ELR (cell line): ENCODE results near the gene JPH4.
"Not testable (repeated sequence)": the region's sequence is repeated elsewhere in the genome, so short reads cannot be mapped to it uniquely, and the experiment has no call there.

Experiments
- DNase-seq: peaks from one replicate; pipeline ENCODE4 v3.0.0-alpha.2; 2015; ENCODE audit warnings: low read depth

JPH4 gene

DNA sequence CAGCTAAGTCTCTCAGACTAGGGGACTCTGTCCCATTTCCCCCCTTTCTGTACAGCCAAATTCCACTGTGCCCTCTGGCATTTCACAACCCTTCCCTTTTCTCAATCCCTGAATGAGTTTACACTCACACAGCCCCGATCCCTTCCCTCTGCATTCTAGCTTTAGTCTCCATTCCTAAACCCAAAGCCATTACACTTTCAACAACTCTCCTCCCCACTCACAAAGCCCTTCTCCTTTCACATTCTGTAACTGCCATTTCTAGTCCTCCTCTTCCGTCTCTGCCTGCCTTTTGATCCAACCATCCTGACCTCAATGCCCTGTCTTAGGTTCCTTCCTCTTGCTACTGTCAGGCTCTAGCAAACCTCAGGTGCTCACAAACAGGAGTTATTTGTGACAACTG, 30.7 kb downstream of the JPH4 start:
- no peak for DNase-seq

DNA sequence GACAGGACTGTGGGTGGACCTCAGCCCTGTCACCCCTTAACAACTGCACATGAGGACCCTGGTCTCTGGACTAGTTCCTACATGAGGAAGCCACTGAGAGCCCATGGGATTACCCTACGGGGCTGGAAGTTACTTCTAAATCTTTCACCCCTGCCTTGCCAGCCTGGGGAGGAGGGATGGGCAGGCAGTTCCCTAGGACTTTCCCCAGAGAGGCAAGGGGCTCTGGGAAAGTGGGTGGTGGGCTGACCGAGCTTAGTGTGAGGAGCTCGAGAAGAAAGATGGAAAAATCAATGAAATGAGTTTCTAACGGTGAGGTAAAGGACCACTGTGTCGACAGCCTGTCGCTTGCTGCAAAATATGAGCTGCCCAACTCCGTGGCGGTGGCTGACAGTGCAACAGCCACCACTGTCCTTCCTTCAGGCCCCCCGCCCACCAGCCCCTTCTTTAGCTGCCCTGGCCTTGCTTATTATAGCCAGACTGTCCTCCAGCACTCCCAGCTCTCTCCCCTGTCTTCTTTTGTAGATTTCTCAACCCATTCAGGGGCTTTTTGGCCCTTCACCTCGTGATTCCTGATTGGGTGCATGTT, 32.0 kb downstream of the JPH4 start:
- no peak for DNase-seq

DNA sequence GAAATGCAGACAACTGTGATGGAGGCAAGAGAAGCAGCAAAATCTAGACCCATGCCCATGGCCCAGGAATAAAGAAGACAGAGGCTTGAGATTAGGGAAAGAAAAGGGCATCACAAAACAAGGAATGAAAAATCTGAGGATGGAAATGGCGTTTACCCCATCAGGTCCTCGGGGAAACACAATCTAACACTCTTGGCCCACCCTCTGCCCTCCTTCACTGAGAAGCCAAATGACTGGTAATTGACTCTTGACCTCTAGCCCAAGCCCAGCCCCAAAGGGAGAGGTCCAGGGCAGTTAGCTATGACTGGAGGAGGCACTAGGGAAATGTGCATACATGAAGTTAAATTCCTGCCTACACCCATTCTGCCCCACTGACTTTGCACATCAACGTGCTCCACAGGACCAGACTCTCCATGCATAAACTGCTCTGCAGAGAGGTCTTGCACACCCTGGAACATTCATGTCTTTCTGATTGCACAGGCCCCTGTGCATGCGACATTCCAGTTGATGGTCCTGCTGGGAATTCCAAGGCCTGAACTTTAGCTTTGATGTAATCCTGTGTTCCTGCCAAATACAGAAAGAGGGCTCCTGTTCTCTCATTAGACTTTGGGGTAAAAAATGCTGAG, 32.7 kb downstream of the JPH4 start:
- no peak for DNase-seq

DNA sequence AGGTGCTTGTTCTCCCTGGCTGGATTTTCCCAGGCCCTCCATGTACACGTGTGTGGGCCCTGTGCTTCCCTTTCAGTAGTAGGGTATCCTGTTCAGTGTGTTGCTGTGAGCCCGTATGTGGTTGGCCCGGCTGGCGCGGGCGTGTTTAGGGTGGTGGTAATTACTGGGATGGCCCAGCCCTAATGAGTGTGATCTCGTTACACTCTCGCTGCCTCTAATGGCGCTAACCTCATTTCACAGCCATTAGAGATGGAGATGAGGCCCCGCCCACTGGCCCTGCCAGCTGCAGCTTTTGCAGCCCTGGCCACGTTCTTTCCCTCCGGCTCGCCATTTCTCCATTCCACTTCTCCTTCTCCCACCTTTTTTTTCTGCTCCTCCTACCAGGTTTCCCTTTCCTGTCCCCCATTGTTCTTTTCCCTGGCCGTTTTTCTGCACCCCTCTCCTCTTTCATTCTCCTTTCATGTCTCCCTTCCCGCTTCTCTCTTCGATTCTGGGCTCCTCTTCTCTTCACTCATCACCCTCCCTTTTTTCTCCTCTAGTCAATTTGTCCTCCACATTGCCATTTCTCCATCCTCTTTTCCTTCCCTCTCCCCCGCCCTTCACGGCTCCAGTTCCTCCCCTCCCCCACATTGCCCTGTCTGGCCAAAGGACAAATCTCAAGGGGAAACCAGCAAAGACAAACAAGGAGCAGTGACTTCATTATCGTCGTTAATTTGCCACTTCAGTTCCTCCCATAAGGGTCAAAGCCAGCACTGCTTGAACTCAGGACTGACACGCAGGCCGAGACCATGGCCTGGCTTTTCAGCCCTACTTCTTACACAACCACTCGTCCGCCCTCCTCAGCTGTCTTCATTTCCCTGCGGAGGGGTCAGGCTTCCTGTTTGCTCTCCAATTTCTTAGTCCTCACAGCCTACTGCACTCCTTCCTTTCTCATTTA, 33.8 kb downstream of the JPH4 start:
- DNase-seq: no peak

DNA sequence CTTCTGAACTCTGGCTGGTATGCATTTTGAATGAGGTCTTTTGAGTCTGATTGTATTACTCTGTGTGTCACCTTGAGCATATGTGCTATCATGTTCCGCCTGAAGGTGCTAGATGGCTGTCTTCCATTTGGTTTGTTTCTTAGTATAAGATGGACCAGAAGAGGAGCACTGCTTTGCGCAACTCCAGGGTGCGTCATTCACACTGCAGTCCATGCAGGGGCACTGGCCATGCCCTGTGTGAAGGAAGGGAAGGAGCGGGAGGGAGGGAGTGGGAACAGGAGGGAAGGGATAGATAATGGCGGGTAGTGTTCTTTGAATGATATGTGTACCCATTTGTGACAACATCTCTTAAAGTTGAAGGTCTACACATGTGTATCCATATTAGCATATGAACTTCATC, 35.2 kb downstream of the JPH4 start:
- no peak for DNase-seq

DNA sequence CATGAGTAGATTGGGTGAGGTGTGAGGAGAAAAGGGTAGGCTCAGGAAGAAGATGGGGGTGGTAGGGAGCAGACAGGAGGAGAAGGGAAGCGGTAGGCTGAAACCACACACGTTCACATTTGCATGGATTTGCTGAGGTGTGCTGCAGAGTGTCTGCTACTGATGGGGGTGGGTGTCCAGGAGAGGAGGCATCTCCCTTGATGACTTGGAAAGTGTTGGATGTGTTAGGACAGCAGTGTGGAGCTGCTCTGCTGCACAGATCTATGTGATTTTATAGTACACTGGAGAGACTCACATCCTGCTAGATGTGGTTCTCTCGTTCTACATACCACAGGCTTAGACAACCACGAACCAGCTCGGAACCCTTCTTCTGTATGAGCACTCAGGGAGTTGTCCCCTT, 36.3 kb downstream of the JPH4 start:
- no peak for DNase-seq

DNA sequence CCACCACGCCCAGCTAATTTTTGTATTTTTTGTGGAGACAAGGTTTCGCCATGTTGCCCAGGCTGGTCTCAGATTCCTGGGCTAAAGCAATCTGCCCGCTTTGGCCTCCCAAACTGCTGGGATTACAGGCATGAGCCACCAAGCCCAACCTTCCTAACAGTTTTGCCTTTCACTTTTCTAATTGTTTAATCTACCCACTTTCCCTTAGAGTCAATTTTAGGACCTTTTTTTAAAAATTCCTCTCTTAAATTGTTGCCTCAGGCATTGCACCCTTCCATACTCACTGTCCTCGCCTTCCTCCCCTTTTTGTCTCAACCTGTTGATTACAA, 38.5 kb downstream of the JPH4 start:
- DNase-seq: no peak

DNA sequence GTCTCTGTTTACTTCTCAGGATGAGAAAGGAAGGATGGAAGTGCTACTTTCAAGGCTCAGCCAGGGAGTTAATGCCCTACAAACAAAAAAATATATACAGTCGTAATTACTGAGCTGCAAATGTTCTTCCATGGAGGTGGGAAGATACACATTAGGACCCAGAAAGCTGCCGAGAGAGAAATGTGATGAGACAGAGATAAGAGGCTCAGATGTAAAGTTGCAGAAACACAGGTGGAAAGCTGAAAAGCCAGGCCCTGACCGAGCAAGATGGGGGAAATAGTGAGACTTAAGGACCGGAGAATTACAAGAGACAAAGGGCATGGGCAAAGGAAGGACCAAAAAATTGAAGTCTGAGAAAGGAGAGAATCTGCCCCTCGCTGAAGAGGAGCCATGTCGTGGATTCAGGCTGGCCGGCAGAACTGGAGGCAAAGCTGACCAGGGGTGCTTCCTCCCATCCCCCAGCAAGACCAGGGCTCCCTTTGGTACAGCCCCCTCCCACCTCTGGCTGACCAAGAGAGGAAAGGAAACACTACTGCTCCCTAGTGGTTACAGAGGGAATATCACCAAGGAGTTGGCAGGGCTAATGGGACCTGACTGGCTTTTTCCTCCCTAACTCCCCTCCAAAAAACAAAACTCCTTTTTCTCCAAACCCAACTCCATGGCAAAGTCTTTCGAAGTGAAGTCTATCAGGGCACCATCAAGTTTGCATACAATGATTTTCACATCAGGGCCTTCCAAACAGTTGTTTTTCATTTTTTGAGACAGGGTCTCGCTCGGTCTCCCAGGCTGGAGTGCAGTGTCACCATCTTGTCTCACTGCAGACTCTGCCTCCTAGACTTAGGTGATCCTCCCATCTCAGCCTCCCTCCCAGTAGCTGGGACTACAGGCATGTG, 39.1 kb downstream of the JPH4 start:
- DNase-seq: peak; percentile 54

DNA sequence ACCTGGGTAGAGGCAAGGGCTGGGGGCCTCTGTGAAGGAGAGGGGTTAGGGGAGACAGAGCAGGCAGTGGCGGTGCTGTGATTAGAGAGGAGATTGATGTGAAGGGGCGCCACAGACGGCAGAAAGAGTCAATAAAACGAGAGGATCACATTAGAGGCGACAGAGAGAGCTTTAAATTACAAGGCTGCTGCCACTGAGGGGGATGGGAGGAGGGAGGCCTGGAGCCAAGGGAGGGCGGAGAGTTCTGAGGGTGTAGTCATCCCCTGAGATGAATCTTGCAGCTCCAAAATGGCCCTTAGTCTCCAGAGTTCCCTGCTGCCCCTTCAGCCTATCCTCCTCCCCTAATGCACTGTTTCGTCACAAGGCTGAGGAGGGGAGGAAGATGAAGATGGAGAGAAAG, 39.8 kb downstream of the JPH4 start:
- no peak for DNase-seq

DNA sequence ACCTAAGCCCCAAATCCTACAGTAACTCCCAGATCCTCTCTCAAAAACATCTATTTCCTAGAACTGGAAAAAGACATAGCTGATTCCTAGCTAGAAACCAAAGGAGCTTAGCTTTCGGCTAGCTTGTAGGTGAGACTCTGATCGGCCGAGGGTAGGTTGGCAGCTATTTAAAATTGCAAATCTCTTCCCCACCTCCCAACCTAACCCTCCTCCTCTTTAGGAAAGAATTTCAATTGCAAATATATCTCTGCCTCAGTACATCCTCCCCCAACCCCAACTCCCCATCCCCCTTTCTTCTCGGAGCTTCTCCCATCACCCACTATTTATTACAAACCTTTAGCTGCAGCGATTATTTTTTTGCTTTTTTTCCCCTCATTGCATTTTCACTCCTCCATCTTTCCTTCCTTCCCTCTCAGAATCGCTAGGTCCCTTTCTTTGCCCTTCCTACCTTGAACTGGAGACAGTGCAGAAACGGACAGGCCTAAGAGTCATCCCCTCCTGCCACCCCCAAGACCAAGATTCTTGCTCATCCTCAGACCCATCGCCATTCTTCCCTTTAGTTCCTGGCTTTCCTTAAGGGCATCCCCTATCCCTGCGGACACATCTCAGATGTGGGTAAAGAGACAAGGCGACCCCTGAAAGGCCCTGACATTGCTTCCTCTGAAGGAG, 40.4 kb downstream of the JPH4 start:
- DNase-seq: no peak

DNA sequence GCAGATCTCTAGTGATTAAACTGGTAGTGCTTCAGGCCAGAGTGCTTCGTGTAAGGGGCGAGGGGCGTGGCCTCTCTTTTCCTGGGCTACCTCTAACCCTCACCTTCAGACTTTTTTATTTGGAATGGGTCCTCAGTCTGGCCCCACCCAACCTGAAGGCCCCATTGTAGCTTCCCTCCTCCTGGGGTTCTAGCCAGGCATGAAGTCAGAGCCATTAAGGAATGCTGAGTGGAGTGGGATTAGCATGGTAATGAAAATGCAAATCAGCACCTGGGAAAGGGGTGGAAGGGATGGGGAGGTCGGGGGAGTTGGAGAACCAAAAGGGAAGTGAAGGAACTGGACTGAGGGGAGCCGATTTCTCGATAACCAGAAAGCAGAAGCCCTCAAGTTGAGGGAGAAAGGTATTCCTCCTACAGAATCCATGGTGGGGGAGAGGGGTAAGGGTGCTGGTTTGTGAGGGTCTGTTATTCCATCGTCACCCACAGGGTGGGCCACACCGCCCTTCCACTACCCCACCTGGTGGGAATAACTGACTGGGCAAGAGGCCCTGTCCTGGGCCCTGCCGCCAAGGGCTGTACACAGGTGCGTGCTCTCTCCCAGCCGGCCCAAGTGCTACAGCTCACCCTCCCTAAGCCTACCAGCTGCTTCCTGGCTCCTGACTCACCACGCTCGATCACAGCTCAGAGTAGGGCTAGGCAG, 41.1 kb downstream of the JPH4 start:
- peak; percentile 49 for DNase-seq

DNA sequence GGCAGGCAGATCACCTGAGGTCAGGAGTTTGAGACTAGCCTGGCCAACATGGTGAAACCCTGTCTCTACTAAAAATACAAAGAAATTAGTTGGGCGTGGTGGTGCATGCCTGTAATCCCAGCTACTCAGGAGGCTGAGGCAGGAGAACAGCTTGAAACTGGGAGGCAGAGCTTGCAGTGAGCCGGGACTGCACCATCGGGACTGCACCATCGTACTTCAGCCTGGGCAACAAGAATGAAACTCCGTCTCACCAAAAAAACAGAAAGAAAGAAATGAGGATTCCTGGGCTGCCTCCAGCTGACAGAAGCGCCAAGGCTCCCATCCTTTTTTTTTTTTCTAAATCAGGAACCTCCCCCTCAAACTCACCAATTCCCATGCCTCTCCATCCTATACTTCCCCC, 41.7 kb downstream of the JPH4 start:
- not testable (repeated sequence) for DNase-seq

DNA sequence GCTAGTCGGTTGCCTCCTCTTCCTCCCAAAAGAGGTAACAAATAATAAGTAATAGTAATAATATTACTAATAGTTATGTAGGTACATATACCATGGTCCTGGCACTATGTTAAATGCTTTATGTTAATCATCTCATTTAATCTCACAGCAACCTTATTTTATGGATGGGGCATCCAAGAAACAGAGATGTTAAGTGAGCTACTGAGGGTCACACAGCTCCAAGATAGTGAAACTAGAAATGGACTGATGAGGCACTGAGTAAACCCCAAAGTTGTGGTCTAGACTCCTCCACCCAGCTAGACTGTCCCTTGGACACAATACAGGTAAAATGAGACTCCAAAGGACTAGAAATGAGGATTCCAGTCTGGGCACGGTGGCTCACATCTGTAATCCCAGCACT, 42.1 kb downstream of the JPH4 start:
- no peak for DNase-seq

DNA sequence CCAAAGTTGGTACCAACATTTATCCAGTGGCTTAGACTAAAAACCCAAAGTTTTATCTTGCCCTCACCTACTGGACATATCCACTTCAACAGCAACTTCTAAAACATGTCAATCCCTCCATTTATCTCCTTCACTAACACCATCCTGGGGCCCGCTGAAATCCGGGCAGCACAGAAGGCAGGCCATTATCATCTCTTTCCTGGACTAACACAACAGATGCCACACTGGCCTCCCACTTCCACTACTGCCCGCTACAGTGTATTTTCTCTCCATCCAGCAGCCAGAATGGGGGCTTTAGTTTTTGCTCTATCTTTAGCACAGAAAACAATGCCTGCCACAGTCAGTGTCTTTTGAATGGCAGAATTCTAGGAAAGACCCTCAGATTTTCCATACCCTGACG, 42.6 kb downstream of the JPH4 start:
- DNase-seq: no peak

DNA sequence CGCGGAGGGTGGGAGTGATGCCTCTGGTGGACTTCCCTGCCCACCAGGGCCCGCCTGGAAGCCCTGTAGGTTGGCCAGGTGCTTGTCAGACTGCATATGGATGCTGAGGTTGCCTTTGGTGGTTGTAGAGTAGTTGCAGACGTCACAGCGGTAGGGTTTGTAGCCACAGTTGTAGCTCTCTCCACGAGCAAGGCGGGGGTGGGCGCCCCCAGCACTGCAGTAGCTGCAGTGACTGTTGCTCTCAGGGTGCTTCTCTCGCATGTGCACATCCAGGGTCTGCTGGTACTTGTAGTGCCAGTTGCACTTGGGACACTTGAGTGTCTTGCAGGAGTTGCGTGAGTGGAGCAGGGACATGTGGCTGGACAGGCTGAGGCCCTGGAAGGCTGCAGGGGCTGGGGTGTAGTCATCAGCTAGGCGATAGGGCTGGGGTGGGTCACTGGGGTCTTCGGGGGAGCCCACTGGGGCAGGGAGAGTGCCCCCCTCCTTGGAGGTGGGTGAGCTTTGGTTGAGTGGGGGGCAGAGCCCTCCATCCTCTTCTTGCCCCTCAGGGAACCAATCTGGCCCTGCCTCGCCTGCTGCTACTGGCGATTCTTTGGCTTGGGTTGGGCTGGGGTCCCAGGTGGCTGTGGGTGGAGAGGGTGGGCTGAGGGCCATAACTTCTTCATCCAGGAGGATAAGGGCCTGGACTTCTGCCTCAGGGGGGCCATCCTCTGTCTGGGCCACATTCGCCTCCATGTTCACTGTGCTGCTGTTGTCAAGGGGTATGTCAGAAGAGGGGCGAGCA, 44.7 kb downstream of the JPH4 start:
- DNase-seq: no peak

DNA sequence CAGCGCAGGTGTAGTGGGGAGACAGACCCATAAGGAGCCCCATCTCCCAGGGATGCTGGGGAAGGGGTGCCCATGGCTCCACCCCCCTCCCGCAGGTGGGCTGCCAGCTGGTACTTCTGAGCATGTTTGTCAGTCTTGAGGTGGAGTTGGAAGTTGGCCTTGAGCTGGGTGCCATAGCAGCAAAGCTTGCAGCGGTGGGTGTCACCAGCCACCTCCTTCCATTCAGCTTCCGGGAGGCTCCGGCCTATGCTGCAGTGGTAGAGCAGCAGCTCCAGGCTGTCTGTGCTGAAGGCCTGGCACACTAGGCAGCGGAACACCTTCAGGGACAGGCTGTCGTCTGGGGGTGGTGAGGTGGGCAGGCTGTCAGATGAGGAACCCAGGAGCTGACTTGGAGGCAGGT, 45.9 kb downstream of the JPH4 start:
- no peak for DNase-seq

DNA sequence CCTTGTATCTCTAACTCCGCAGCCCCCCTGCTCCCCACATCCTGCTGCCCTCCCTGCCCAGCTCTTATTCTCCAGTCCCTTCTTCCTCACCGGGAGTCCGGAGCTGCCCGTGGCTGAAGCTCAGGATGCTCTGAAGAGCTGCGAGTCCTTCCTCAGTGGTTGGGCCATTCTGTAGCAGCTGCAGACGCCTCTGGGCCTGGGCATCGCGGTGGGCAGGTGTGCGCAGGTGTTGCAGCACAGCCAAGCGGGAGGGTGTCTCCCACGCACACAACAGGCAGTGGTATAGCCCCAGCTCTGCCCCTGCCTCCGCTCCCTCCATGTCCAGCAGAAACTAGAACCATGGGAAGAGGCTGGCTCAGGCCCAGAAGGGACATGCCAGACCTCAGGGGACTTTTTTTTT, 47.2 kb downstream of the JPH4 start:
- DNase-seq: no peak

DNA sequence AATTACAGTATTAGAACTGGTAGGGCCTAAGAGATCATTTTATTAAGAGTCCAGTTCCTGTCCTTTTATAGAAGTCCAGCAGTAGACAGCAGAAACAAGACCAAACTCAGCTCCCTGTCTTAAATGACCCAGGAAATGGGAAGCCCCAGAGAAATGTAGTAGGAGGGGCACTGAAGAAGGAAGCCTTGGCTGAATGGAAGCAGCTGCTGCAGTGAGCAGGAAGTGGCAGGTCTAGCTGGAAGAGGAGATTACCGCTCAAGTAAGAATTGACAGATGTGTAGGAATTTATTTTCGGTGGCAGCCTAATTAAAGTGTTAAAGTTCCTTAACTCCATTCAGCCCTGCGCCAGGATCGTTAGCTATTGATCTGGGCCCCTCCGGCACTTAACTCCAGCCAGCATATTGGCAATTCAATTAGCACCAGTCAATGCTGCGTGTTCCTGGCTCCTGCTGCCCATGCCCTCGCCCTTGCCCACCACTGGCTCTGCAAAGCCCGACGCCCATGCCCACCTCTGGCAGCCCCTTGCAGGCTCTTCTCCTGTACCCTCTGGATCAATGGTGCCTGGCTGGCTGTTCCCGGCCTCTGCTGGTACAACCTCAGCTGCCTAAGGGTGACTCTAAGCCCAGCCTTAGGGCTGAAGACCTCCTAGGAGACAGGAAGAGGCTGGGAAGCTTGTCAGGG, 48.1 kb downstream of the JPH4 start:
- no peak for DNase-seq

DNA sequence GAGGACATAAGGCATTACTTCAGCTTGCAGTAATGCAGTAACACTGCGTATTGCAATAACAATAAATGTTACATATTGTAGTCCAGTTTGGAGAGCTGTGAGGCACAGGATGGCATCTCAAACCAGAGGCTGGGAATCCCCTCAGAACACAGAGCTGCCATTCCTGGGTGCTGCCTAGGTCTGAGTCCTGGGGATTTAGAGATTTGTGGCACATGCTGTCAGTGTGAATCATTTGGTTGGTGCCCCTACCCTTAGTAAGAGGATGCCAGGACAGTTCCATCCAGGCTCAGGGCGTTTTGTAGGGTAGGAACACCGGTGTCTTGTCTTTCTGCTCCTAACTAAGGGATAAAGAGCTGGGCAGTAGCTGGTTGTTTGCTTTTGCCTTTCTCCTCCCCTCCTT, 49.6 kb downstream of the JPH4 start:
- no peak for DNase-seq

DNA sequence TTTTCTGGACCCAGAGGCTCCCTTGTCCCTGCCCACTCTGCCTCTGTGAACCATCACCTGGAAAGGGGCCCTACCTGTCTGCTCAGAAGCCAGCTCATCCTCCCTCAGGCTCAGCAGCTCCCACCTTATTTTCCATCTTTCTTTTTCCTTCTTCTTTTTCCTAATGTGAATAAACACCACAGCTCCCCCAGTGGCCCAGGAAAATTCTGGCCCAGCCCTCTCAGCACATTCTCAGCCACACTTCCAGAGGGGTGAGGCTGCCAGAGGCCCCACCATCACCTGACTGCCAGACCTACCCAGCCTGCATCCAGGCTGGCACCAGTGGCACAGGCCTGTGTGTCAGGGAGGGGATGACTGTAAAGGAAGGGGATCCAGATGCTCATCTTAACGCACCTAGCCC, 50.0 kb downstream of the JPH4 start:
- DNase-seq: no peak
